Measurements from ENCODE around the gene UXS1.

UXS1 gene

GRCh38 chr2:106070181-106070580 is 123.9 kb downstream of the UXS1 start:
- Histone ChIP-seq H3K79me2 (ENCODE audit: insufficient read depth, low read length) (no peaks in the 10 kb centered on the region), H3K27me3 (ENCODE audit: insufficient read depth, low read length, poor library complexity, severe bottlenecking) (no peaks in the 10 kb centered on the region), H3K36me3 (ENCODE audit: insufficient read depth, low read length) (no peaks in the 10 kb centered on the region), H3K9ac (ENCODE audit: low read depth, low read length, poor library complexity, severe bottlenecking) (no peak overlapping the region), H3F3A (ENCODE audit: low read depth) (no peaks in the 10 kb centered on the region), H3K4me2 (ENCODE audit: low read depth, low read length, poor library complexity, severe bottlenecking) (no peak overlapping the region), H2AFZ (ENCODE audit: low read length) (no peak overlapping the region), H3K4me3 (ENCODE audit: low read length, poor library complexity, severe bottlenecking) (no peak overlapping the region), H3K9me3 (ENCODE audit: insufficient read depth, low read depth, low read length) (no peaks in the 10 kb centered on the region), H4K20me1 (ENCODE audit: insufficient read depth, low read length, poor library complexity, severe bottlenecking) (no peaks in the 10 kb centered on the region), H3K4me1 (ENCODE audit: insufficient read depth, low read length, poor library complexity, severe bottlenecking) (no peaks in the 10 kb centered on the region), H3K9me2 (replicated peaks; ENCODE audit: low read depth, low read length) (no peaks in the 10 kb centered on the region)
- no peak for TF ChIP-seq EZH2phosphoT487 (IDR thresholded peaks at IDR 0.05; ENCODE audit: borderline replicate concordance)
- TF ChIP-seq CTCF (conservative IDR thresholded peaks at IDR 0.05; ENCODE audit: low read length), result no peak

GRCh38 chr2:106068451-106068850 is 125.7 kb downstream of the UXS1 start:
- Histone ChIP-seq H4K20me1 (ENCODE audit: insufficient read depth, low read length, poor library complexity, severe bottlenecking) (no peaks in the 10 kb centered on the region), H3K36me3 (ENCODE audit: insufficient read depth, low read length) (no peaks in the 10 kb centered on the region), H3F3A (ENCODE audit: low read depth) (no peaks in the 10 kb centered on the region), H3K4me1 (ENCODE audit: insufficient read depth, low read length, poor library complexity, severe bottlenecking) (no peaks in the 10 kb centered on the region), H3K79me2 (ENCODE audit: insufficient read depth, low read length) (no peaks in the 10 kb centered on the region), H3K4me3 (ENCODE audit: low read length, poor library complexity, severe bottlenecking) (no peak overlapping the region), H3K9me2 (replicated peaks; ENCODE audit: low read depth, low read length) (no peaks in the 10 kb centered on the region), H3K27me3 (ENCODE audit: insufficient read depth, low read length, poor library complexity, severe bottlenecking) (no peaks in the 10 kb centered on the region), H3K9ac (ENCODE audit: low read depth, low read length, poor library complexity, severe bottlenecking) (no peak overlapping the region), H2AFZ (ENCODE audit: low read length) (no peak overlapping the region), H3K9me3 (ENCODE audit: insufficient read depth, low read depth, low read length) (no peaks in the 10 kb centered on the region), H3K4me2 (ENCODE audit: low read depth, low read length, poor library complexity, severe bottlenecking) (no peak overlapping the region)
- TF ChIP-seq EZH2phosphoT487 (IDR thresholded peaks at IDR 0.05; ENCODE audit: borderline replicate concordance) (no peak), CTCF (conservative IDR thresholded peaks at IDR 0.05; ENCODE audit: low read length) (no peak)

- Histone ChIP-seq H3K27me3 (ENCODE audit: insufficient read depth, low read length, poor library complexity, severe bottlenecking) (no peaks in the 10 kb centered on the region), H3K9me3 (ENCODE audit: insufficient read depth, low read depth, low read length) (no peaks in the 10 kb centered on the region), H4K20me1 (ENCODE audit: insufficient read depth, low read length, poor library complexity, severe bottlenecking) (no peaks in the 10 kb centered on the region), H3K9me2 (replicated peaks; ENCODE audit: low read depth, low read length) (no peaks in the 10 kb centered on the region), H3K9ac (ENCODE audit: low read depth, low read length, poor library complexity, severe bottlenecking) (no peak overlapping the region), H2AFZ (ENCODE audit: low read length) (no peak overlapping the region), H3K4me2 (ENCODE audit: low read depth, low read length, poor library complexity, severe bottlenecking) (no peak overlapping the region), H3F3A (ENCODE audit: low read depth) (no peaks in the 10 kb centered on the region), H3K79me2 (ENCODE audit: insufficient read depth, low read length) (no peaks in the 10 kb centered on the region), H3K4me1 (ENCODE audit: insufficient read depth, low read length, poor library complexity, severe bottlenecking) (no peaks in the 10 kb centered on the region), H3K36me3 (ENCODE audit: insufficient read depth, low read length) (no peaks in the 10 kb centered on the region), H3K4me3 (ENCODE audit: low read length, poor library complexity, severe bottlenecking) (no peak overlapping the region)
- no peak for TF ChIP-seq CTCF (conservative IDR thresholded peaks at IDR 0.05; ENCODE audit: low read length)
- no peak for TF ChIP-seq EZH2phosphoT487 (IDR thresholded peaks at IDR 0.05; ENCODE audit: borderline replicate concordance)
Observed at GRCh38 chr2:106065983-106066820, 127.9 kb downstream of the UXS1 start.

All from Loucy (cell line).